Transverse colon (tissue), 4 donors: Measurements from ENCODE around the gene DOCK7. TPM values are rescaled to one million over a fixed set of nuclear protein-coding genes. Genes with fewer than 3 reads are reported as not detected.
"Not testable (repeated sequence)": the region's sequence is repeated elsewhere in the genome, so short reads cannot be mapped to it uniquely, and the experiment has no call there.

Source experiments
- DNase-seq: peaks from one replicate; pipeline ENCODE4 v3.0.0-alpha.2; 2019
- H3K27ac ChIP-seq, 4 donors: fragments of 200-600 bp; sonication (generic); 2 replicates each; pipeline ENCODE4 v1.5.1; 2016 to 2018; ENCODE audit warnings: inconsistent platforms in 4 of 4
- H3K27me3 ChIP-seq: fragments of 200-600 bp; sonication (generic); 2 replicates; pipeline ENCODE4 v1.5.1; 2017; ENCODE audit warnings: inconsistent platforms
- H3K36me3 ChIP-seq, 4 donors: fragments of 200-600 bp; sonication (generic); 2 replicates each; pipeline ENCODE4 v1.5.1; 2017 to 2019; ENCODE audit warnings: inconsistent platforms in 4 of 4
- H3K4me1 ChIP-seq, 4 donors: fragments of 200-600 bp; sonication (generic); 2 replicates each; pipeline ENCODE4 v1.5.1; 2017 to 2020; ENCODE audit warnings: inconsistent platforms in 4 of 4
- H3K4me3 ChIP-seq, 4 donors: fragments of 200-600 bp; sonication (generic); 1 replicate in 1 of 4; 2 replicates in 3 of 4; pipeline versions ENCODE4 v1.5.1 to v1.6.1; 2017 to 2019; ENCODE audit warnings: inconsistent platforms in 4 of 4
- H3K9me3 ChIP-seq, 2 donors: fragments of 200-600 bp; sonication (generic); 2 replicates each; pipeline ENCODE4 v1.5.1; 2017 to 2019; ENCODE audit warnings: inconsistent platforms in 2 of 2
- CTCF ChIP-seq, 5 experiments: fragments of 200-600 bp in 3 of 5; fragments of 450-650 bp in 2 of 5; sonication (generic) in 3 of 5; IDR thresholded peaks; 1 replicate in 2 of 5; 2 replicates in 3 of 5; pipeline ENCODE4 v1.5.1; 2016 to 2017; ENCODE audit warnings: antibody characterized with exemption in 5 of 5, inconsistent platforms in 3 of 5, mild to moderate bottlenecking in 2 of 5, moderate library complexity in 1 of 5
- EP300 ChIP-seq: sonication (generic); formaldehyde crosslinking; IDR thresholded peaks from one replicate; pipeline ENCODE4 v1.6.1; 2017; ENCODE audit warnings: antibody characterized with exemption, low read depth
- POLR2A ChIP-seq: fragments of 450-650 bp; IDR thresholded peaks from one replicate; pipeline ENCODE4 v1.6.1; 2016; ENCODE audit warnings: antibody characterized with exemption, mild to moderate bottlenecking, moderate library complexity
- POLR2AphosphoS5 ChIP-seq, 3 donors: sonication (generic); formaldehyde crosslinking; IDR thresholded peaks; one replicate each; pipeline ENCODE4 v1.6.1; 2016; ENCODE audit warnings: antibody characterized with exemption in 3 of 3
- WGBS, 2 donors: methylation state at CpG; one replicate each; pipeline ENCODE4 v1.1.5; 2018; ENCODE audit warnings: low coverage in 1 of 2; 5-methylcytosine and 5-hydroxymethylcytosine counted together
- in situ Hi-C, 4 donors: fragments of 200-750 bp; cut with MboI; loops; one replicate each; pipeline versions ENCODE4 v1.15.0 to v1.15.1; 2017; ENCODE audit warnings: low sequenced_read_pairs in 3 of 4, low pct_ligation_motif_present in 1 of 4, low pct_unique_long_range_greater_than_20kb in 1 of 4
- intact Hi-C: fragments of 100-400 bp; cut with DNase I; formaldehyde crosslinking; loops from one replicate; pipeline ENCODE4 v1.15.1; 2023; ENCODE audit warnings: low total_unique reads
- total RNA-seq, 4 donors: library from RNA; depleted of rRNA; stranded (reverse); fragments of >200 nt; gene quantifications; one replicate each; pipeline ENCODE4 v1.1.0, GENCODE V29; 2016

Gene DOCK7
- total RNA-seq, 4 donors from 2014 or later = 33.7 to 138 (median 58.1) TPM

- H3K4me3 ChIP-seq = no peak overlapping the region
- no peak for TF ChIP-seq EP300
- no peak for TF ChIP-seq POLR2AphosphoS5 (IDR thresholded peaks at IDR 0.05)
- TF ChIP-seq POLR2A = no peak
- TF ChIP-seq CTCF (IDR thresholded peaks at IDR 0.05) = no peak
- peaks cover 17 to 64% (median 33%) of the 10 kb centered on the region in 4 donors for H3K4me1 ChIP-seq
- 87 to 88% methylated on average over 3 of the region's 3 CpGs for WGBS, 2 donors
- H3K27me3 ChIP-seq = no peaks in the 10 kb centered on the region
- in situ Hi-C loops (no loop called here), intact Hi-C loops (no loop called here)
- H3K9me3 ChIP-seq = no peaks in the 10 kb centered on the region
- DNase-seq = no peak
- H3K36me3 ChIP-seq = no peaks in the 10 kb centered on the region
- peak overlapping the region in 2 of 4 donors; percentile 56 to 64 for H3K27ac ChIP-seq
Measured at GRCh38 chr1:62724430-62724829, 36.2 kb upstream of the DOCK7 start.

GRCh38 chr1:62723883-62724282, 35.7 kb upstream of the DOCK7 start:
- no peaks in the 10 kb centered on the region for H3K27me3 ChIP-seq
- no peaks in the 10 kb centered on the region for H3K9me3 ChIP-seq
- TF ChIP-seq EP300 (no peak), POLR2A (no peak), CTCF (IDR thresholded peaks at IDR 0.05) (no peak), POLR2AphosphoS5 (IDR thresholded peaks at IDR 0.05) (no peak)
- WGBS, 2 donors = 86 to 91% methylated on average over 2 of the region's 2 CpGs
- no peak overlapping the region for H3K27ac ChIP-seq
- no peak overlapping the region for H3K4me3 ChIP-seq
- in situ Hi-C loops (no loop called here), intact Hi-C loops (no loop called here)
- DNase-seq = no peak
- no peaks in the 10 kb centered on the region for H3K36me3 ChIP-seq
- peaks cover 17 to 59% (median 30%) of the 10 kb centered on the region in 4 donors for H3K4me1 ChIP-seq

GRCh38 chr1:62722796-62723195, 34.6 kb upstream of the DOCK7 start:
- in situ Hi-C loops = no loop called here
- Histone ChIP-seq H3K9me3 (no peaks in the 10 kb centered on the region), H3K27me3 (no peaks in the 10 kb centered on the region), H3K4me1 (peaks cover 16 to 54% (median 29%) of the 10 kb centered on the region in 4 donors), H3K36me3 (no peaks in the 10 kb centered on the region), H3K27ac (no peak overlapping the region), H3K4me3 (no peak overlapping the region)
- DNase-seq = no peak
- TF ChIP-seq EP300 (no peak), CTCF (IDR thresholded peaks at IDR 0.05) (no peak), POLR2A (no peak), POLR2AphosphoS5 (IDR thresholded peaks at IDR 0.05) (no peak)
- intact Hi-C loops = no loop called here

- intact Hi-C loops (no loop called here), in situ Hi-C loops (no loop called here)
- H3K27ac ChIP-seq = peak overlapping the region; percentile 64 to 74 (median 70)
Measured at GRCh38 chr1:62720946-62721554, 32.9 kb upstream of the DOCK7 start.

GRCh38 chr1:62718400-62718799, 30.2 kb upstream of the DOCK7 start:
- DNase-seq, H3K27me3 ChIP-seq, H3K27ac ChIP-seq, H3K36me3 ChIP-seq, H3K9me3 ChIP-seq, intact Hi-C loops, in situ Hi-C loops, H3K4me3 ChIP-seq: not testable (repeated sequence)
- peaks cover 0 to 18% (median 12%) of the 10 kb centered on the region in 4 donors for H3K4me1 ChIP-seq
- WGBS, 2 donors = 94 to 97% methylated on average over 2 of the region's 2 CpGs

More at GRCh38 chr1:62720946-62721554, 32.9 kb upstream of the DOCK7 start:
- Histone ChIP-seq H3K4me1 (peaks cover 13 to 39% (median 26%) of the 10 kb centered on the region in 4 donors), H3K4me3 (no peak overlapping the region), H3K27me3 (no peaks in the 10 kb centered on the region), H3K9me3 (no peaks in the 10 kb centered on the region), H3K36me3 (no peaks in the 10 kb centered on the region)
- TF ChIP-seq POLR2AphosphoS5 (IDR thresholded peaks at IDR 0.05) (peak in 1 of 3 donors; percentile 19), CTCF (IDR thresholded peaks at IDR 0.05) (no peak)
- DNase-seq = peak; percentile 51
- WGBS, 2 donors = 20 to 61% methylated on average over 1 to 4 of the region's 4 CpGs
